H1 (cell line): Measurements from ENCODE around the gene SYT2. TPM values are rescaled to one million over a fixed set of nuclear protein-coding genes. Genes with fewer than 3 reads are reported as not detected.

Experiments
- CTCF ChIA-PET: fragments of 300-600 bp; sonication (Branson Sonifier 250); formaldehyde crosslinking; loops from one replicate; lab custom pipeline; 2021; ENCODE audit not compliant: partially characterized antibody; lab: Charles Lee
- POLR2A ChIA-PET: fragments of 300-600 bp; sonication (Branson Sonifier 250); formaldehyde crosslinking; loops from one replicate; lab custom pipeline; 2021; ENCODE audit warnings: inconsistent platforms; ENCODE audit not compliant: partially characterized antibody; lab: Charles Lee
- DNase-seq, 2 experiments: peaks; one replicate each; pipeline versions ENCODE4 v3.0.0 to v3.0.0-alpha.2; 2010 to 2022; ENCODE audit warnings: low spot score in 2 of 2, low read depth in 1 of 2, mixed read lengths in 1 of 2
- FAIRE-seq: peaks from 2 replicates; lab custom pipeline; 2011; peaks lifted over from hg19 to GRCh38; lab: Jason Lieb, UNC
- H2AFZ ChIP-seq: 2 replicates; pipeline ENCODE4 v1.8.1; 2012; ENCODE audit warnings: low read length, inconsistent platforms
- H2AK5ac ChIP-seq: 2 replicates; pipeline ENCODE4 v1.6.1; 2013; ENCODE audit warnings: low read depth, low read length
- H2BK120ac ChIP-seq: replicated peaks from 2 replicates; pipeline ENCODE3; 2013; ENCODE audit warnings: low read depth, low read length, inconsistent platforms
- H2BK12ac ChIP-seq: 2 replicates; pipeline ENCODE4 v1.6.1; 2013; ENCODE audit warnings: low read depth, low read length
- H2BK15ac ChIP-seq: 2 replicates; pipeline ENCODE4 v1.6.1; 2013; ENCODE audit warnings: low read length
- H2BK20ac ChIP-seq: 2 replicates; pipeline ENCODE4 v1.6.1; 2013; ENCODE audit warnings: low read length
- H2BK5ac ChIP-seq: 2 replicates; pipeline ENCODE4 v1.6.1; 2013; ENCODE audit warnings: low read depth, low read length
- H3K14ac ChIP-seq: 2 replicates; pipeline ENCODE4 v1.6.1; 2013; ENCODE audit warnings: inconsistent platforms; ENCODE audit not compliant: insufficient read length
- H3K18ac ChIP-seq: 2 replicates; pipeline ENCODE4 v1.6.1; 2013; ENCODE audit warnings: low read length; ENCODE audit errors: extremely low read depth
- H3K23ac ChIP-seq: 2 replicates; pipeline ENCODE4 v1.6.1; 2013; ENCODE audit warnings: inconsistent platforms; ENCODE audit not compliant: insufficient read length
- H3K23me2 ChIP-seq: 2 replicates; pipeline ENCODE4 v1.6.1; 2013; ENCODE audit warnings: low read depth, low read length
- H3K27ac ChIP-seq: 2 replicates; pipeline ENCODE4 v1.6.1; 2011; ENCODE audit warnings: low read depth, low read length, inconsistent platforms
- H3K27me3 ChIP-seq, 4 experiments: replicated peaks in 1 of 4; 1 replicate in 1 of 4; 2 replicates in 3 of 4; pipeline versions ENCODE4 v1.6.1 to v1.8.1; 2011 to 2013; ENCODE audit warnings: low read length in 3 of 4, mild to moderate bottlenecking in 3 of 4, inconsistent platforms in 2 of 4, mixed read lengths in 2 of 4, moderate library complexity in 1 of 4; ENCODE audit not compliant: control insufficient read depth in 3 of 4, insufficient read depth in 3 of 4; ENCODE audit errors: extremely low read depth in 1 of 4
- H3K36me3 ChIP-seq, 4 experiments: 2 replicates each; pipeline versions ENCODE4 v1.6.1 to v1.8.1; 2011 to 2013; ENCODE audit warnings: mild to moderate bottlenecking in 4 of 4, low read length in 3 of 4, moderate library complexity in 2 of 4, control low read depth in 1 of 4, inconsistent platforms in 1 of 4; ENCODE audit not compliant: insufficient read depth in 4 of 4, control insufficient read depth in 2 of 4
- H3K4ac ChIP-seq: replicated peaks from 2 replicates; pipeline ENCODE3; 2013; ENCODE audit warnings: low read length, low read depth, mixed read lengths, inconsistent platforms; ENCODE audit not compliant: insufficient read length
- H3K4me1 ChIP-seq, 4 experiments: replicated peaks in 1 of 4; 1 replicate in 1 of 4; 2 replicates in 3 of 4; pipeline versions ENCODE4 v1.6.1 to v1.8.1; 2011 to 2013; ENCODE audit warnings: low read length in 3 of 4, inconsistent platforms in 2 of 4, mixed read lengths in 1 of 4; ENCODE audit not compliant: insufficient read depth in 4 of 4, control insufficient read depth in 3 of 4
- H3K4me2 ChIP-seq, 2 experiments: 2 replicates each; pipeline versions ENCODE4 v1.6.1 to v1.8.1; 2011 to 2013; ENCODE audit warnings: low read depth in 2 of 2, low read length in 2 of 2, control low read depth in 1 of 2, inconsistent platforms in 1 of 2, mild to moderate bottlenecking in 1 of 2; ENCODE audit not compliant: insufficient read depth in 1 of 2
- H3K4me3 ChIP-seq, 4 experiments: fragments of 200-600, 300-600 bp in 1 of 4; sonication (generic), shearing (Covaris generic), sonication (Bioruptor Twin) in 1 of 4; 2 replicates each; pipeline versions ENCODE4 v1.5.1 to v1.8.1; 2011 to 2016; ENCODE audit warnings: low read length in 4 of 4, low read depth in 3 of 4, control low read depth in 2 of 4, inconsistent platforms in 2 of 4, mild to moderate bottlenecking in 2 of 4, mixed read lengths in 1 of 4, moderate library complexity in 1 of 4; ENCODE audit not compliant: insufficient read depth in 2 of 4; ENCODE audit errors: extremely low read depth in 1 of 4
- H3K56ac ChIP-seq: replicated peaks from 2 replicates; pipeline ENCODE3; 2013; ENCODE audit warnings: low read depth, mild to moderate bottlenecking, mixed read lengths, low read length, inconsistent platforms; ENCODE audit not compliant: insufficient read length
- H3K79me1 ChIP-seq: 2 replicates; pipeline ENCODE4 v1.6.1; 2013; ENCODE audit warnings: low read depth, low read length, control low read depth
- H3K79me2 ChIP-seq, 2 experiments: 2 replicates each; pipeline versions ENCODE4 v1.6.1 to v1.8.1; 2012 to 2013; ENCODE audit warnings: low read length in 2 of 2, mild to moderate bottlenecking in 2 of 2, inconsistent platforms in 1 of 2; ENCODE audit not compliant: insufficient read depth in 2 of 2, control insufficient read depth in 1 of 2
- H3K9ac ChIP-seq, 4 experiments: replicated peaks in 1 of 4; 1 replicate in 1 of 4; 2 replicates in 3 of 4; pipeline versions ENCODE4 v1.6.1 to v1.8.1; 2011 to 2013; ENCODE audit warnings: low read depth in 3 of 4, low read length in 3 of 4, control low read depth in 2 of 4, mild to moderate bottlenecking in 2 of 4, moderate library complexity in 2 of 4, inconsistent platforms in 1 of 4; ENCODE audit errors: extremely low read depth in 1 of 4
- H3K9me3 ChIP-seq, 2 experiments: 2 replicates each; pipeline versions ENCODE4 v1.6.1 to v1.8.1; 2012 to 2013; ENCODE audit warnings: mild to moderate bottlenecking in 2 of 2, moderate library complexity in 2 of 2, control low read depth in 1 of 2, inconsistent platforms in 1 of 2, low read depth in 1 of 2, low read length in 1 of 2, mixed read lengths in 1 of 2; ENCODE audit not compliant: insufficient read depth in 2 of 2
- H4K20me1 ChIP-seq, 2 experiments: replicated peaks in 1 of 2; 2 replicates each; pipeline versions ENCODE3 to v1.8.1; 2011 to 2013; ENCODE audit warnings: inconsistent platforms in 2 of 2, low read length in 2 of 2, mild to moderate bottlenecking in 1 of 2; ENCODE audit not compliant: insufficient read depth in 2 of 2, control insufficient read depth in 1 of 2
- H4K5ac ChIP-seq: 2 replicates; pipeline ENCODE4 v1.6.1; 2013; ENCODE audit warnings: low read length, low read depth, mixed read lengths, inconsistent platforms; ENCODE audit not compliant: insufficient read length
- H4K8ac ChIP-seq: 2 replicates; pipeline ENCODE4 v1.8.0; 2013; ENCODE audit warnings: mild to moderate bottlenecking, moderate library complexity, low read length, inconsistent platforms; ENCODE audit not compliant: insufficient read depth; ENCODE audit errors: extremely low read depth
- H4K91ac ChIP-seq: replicated peaks from 2 replicates; pipeline ENCODE3; 2013; ENCODE audit warnings: low read length, mixed read lengths, inconsistent platforms; ENCODE audit not compliant: insufficient read length
- BCL11A ChIP-seq, 2 experiments: IDR thresholded peaks; one replicate each; pipeline ENCODE4 v1.6.1; 2011; ENCODE audit warnings: low read depth in 2 of 2, low read length in 2 of 2, mild to moderate bottlenecking in 2 of 2
- BRCA1 ChIP-seq: IDR thresholded peaks from 2 replicates; pipeline ENCODE4 v1.6.1; 2012; ENCODE audit warnings: low read depth, low read length, improper control_type of control experiment
- CHD1 ChIP-seq: IDR thresholded peaks from 2 replicates; pipeline ENCODE4 v1.6.1; 2012; ENCODE audit warnings: low read depth, low read length, improper control_type of control experiment
- CHD2 ChIP-seq: IDR thresholded peaks from 2 replicates; pipeline ENCODE4 v1.6.1; 2012; ENCODE audit warnings: low read length, improper control_type of control experiment
- E2F6 ChIP-seq: IDR thresholded peaks from 2 replicates; pipeline ENCODE4 v1.6.1; 2012; ENCODE audit warnings: inconsistent platforms
- GTF2F1 ChIP-seq: IDR thresholded peaks from 2 replicates; pipeline ENCODE4 v1.6.1; 2012; ENCODE audit warnings: low read depth, low read length, improper control_type of control experiment, borderline replicate concordance
- HDAC6 ChIP-seq: IDR thresholded peaks from one replicate; pipeline ENCODE4 v1.7.1; 2012; ENCODE audit warnings: low read depth, mild to moderate bottlenecking, inconsistent platforms, low read length, moderate library complexity
- KDM4A ChIP-seq: IDR thresholded peaks from one replicate; pipeline ENCODE4 v1.7.1; 2012; ENCODE audit warnings: low read depth, mild to moderate bottlenecking, moderate library complexity, low read length, inconsistent platforms; ENCODE audit not compliant: severe bottlenecking
- MAX ChIP-seq: IDR thresholded peaks from 2 replicates; pipeline ENCODE4 v1.6.1; 2012; ENCODE audit warnings: inconsistent platforms
- PHF8 ChIP-seq: fragments of 200-600 bp; sonication (generic); conservative IDR thresholded peaks from 2 replicates; pipeline ENCODE4 v1.7.1; 2012; ENCODE audit warnings: low read depth, mild to moderate bottlenecking, inconsistent platforms, low read length, moderate library complexity
- SAP30 ChIP-seq: fragments of 300-600 bp; sonication (generic); IDR thresholded peaks from 2 replicates; pipeline ENCODE4 v1.7.1; 2012; ENCODE audit warnings: low read length, moderate library complexity, mild to moderate bottlenecking, inconsistent platforms; ENCODE audit not compliant: insufficient read depth, insufficient replicate concordance
- SIN3A ChIP-seq, 2 experiments: IDR thresholded peaks in 1 of 2; conservative IDR thresholded peaks in 1 of 2; 2 replicates each; pipeline ENCODE4 v1.6.1; 2011 to 2012; ENCODE audit warnings: low read length in 2 of 2, improper control_type of control experiment in 1 of 2, low read depth in 1 of 2, mild to moderate bottlenecking in 1 of 2
- TAF1 ChIP-seq: IDR thresholded peaks from 2 replicates; pipeline ENCODE4 v1.6.1; 2011; ENCODE audit warnings: mild to moderate bottlenecking, low read depth, low read length
- WGBS, 2 experiments: shearing (Covaris generic) in 1 of 2; methylation state at CpG; one replicate each; pipeline versions ENCODE4 v1.1.6 to v1.1.7; 2013 to 2015; ENCODE audit warnings: low lambda C conversion rate in 2 of 2, mixed read lengths in 2 of 2, inconsistent platforms in 1 of 2, low coverage in 1 of 2, missing lambda C conversion rate in 1 of 2; ENCODE audit not compliant: insufficient replicate concordance in 2 of 2, insufficient coverage in 1 of 2, insufficient read length in 1 of 2; ENCODE audit errors: extremely low coverage in 1 of 2, missing lambda C conversion rate in 1 of 2; 5-methylcytosine and 5-hydroxymethylcytosine counted together
- polyA plus RNA-seq, 7 experiments: library from polyadenylated mRNA; depleted of rRNA in 3 of 7; stranded (reverse) in 5 of 7; unstranded in 2 of 7; fragments of >200 nt in 5 of 7; fragments of 200-250 nt in 2 of 7; gene quantifications; 1 replicate in 5 of 7; 2 replicates in 1 of 7; 4 replicates in 1 of 7; pipeline versions ENCODE4 v1.2.1 to v1.2.3, GENCODE V29; 2011 to 2013; ENCODE audit warnings: missing spikeins in 2 of 7, mixed read lengths in 2 of 7
- total RNA-seq: library from RNA; stranded (reverse); fragmentation: NEBNext Ultra II Directional; extraction: Animal tissue kit (Norgen Biotek cat#: 25700); gene quantifications from 2 replicates; pipeline ENCODE4 v1.2.1, GENCODE V29; 2021

The SYT2 gene
- total and polyA plus RNA-seq, 2 of the 8 experiments (the other 6 are each of a cell fraction or from before 2014, with no cell fraction given) = 2.8 to 11.0 TPM

GRCh38 chr1:202603435-202603834, 106.8 kb downstream of the SYT2 start:
- H4K91ac ChIP-seq = no peak overlapping the region
- H2BK20ac ChIP-seq = no peak overlapping the region
- no peak overlapping the region for H2BK120ac ChIP-seq
- peaks cover 2% of the 10 kb centered on the region in 2 experiments for H4K20me1 ChIP-seq
- no peaks in the 10 kb centered on the region for H3K79me2 ChIP-seq
- FAIRE-seq (no peak), DNase-seq (no peak)
- H4K8ac ChIP-seq = no peak overlapping the region
- H3K23me2 ChIP-seq = no peaks in the 10 kb centered on the region
- no peaks in the 10 kb centered on the region for H3K27me3 ChIP-seq
- no peak overlapping the region for H3K14ac ChIP-seq
- H2BK15ac ChIP-seq = no peak overlapping the region
- CTCF ChIA-PET = interaction anchor here (0.6 to 2.5 kb wide), 9 partner anchors 10 to 139 kb away, joined by 3 to 9 read pairs (median 5); no protein-coding TSS in a partner anchor
- no peak overlapping the region for H3K56ac ChIP-seq
- no peak overlapping the region for H3K18ac ChIP-seq
- H2BK5ac ChIP-seq = no peak overlapping the region
- no peak overlapping the region for H2AFZ ChIP-seq
- H3K4me1 ChIP-seq = no peaks in the 10 kb centered on the region
- no peak overlapping the region for H3K23ac ChIP-seq
- H3K4me3 ChIP-seq = no peak overlapping the region
- H3K9ac ChIP-seq = no peak overlapping the region
- no peak overlapping the region for H2BK12ac ChIP-seq
- 83% methylated on average over 2 of the region's 2 CpGs; no CpG with 5 or more reads in 1 of the 2 experiments for WGBS, 2 experiments
- H3K9me3 ChIP-seq = no peaks in the 10 kb centered on the region
- POLR2A ChIA-PET = interaction anchor here (0.5 to 1.0 kb wide), 3 partner anchors 19 to 1430 kb away, joined by 3 to 4 read pairs (median 3); no protein-coding TSS in a partner anchor
- H3K79me1 ChIP-seq = no peaks in the 10 kb centered on the region
- no peak overlapping the region for H3K27ac ChIP-seq
- H3K36me3 ChIP-seq = no peaks in the 10 kb centered on the region
- no peak overlapping the region for H3K4me2 ChIP-seq
- no peak overlapping the region for H4K5ac ChIP-seq
- H2AK5ac ChIP-seq = no peak overlapping the region
- H3K4ac ChIP-seq = no peak overlapping the region
- TF ChIP-seq MAX (no peak), BCL11A (IDR thresholded peaks at IDR 0.05; ENCODE audit: low read depth in 2 of 2, low read length in 2 of 2) (no peak), CHD2 (no peak), SAP30 (no peak), SIN3A (conservative IDR thresholded peaks at IDR 0.05 in 1 of 2, IDR thresholded peaks at IDR 0.05 in 1 of 2; ENCODE audit: low read depth in 1 of 2, low read length in 2 of 2) (no peak), PHF8 (no peak), BRCA1 (no peak), TAF1 (no peak), E2F6 (no peak), CHD1 (no peak), GTF2F1 (no peak), HDAC6 (no peak), KDM4A (no peak)
